Measurements from ENCODE around the gene NEDD4L. TPM values are rescaled to one million over a fixed set of nuclear protein-coding genes. Genes with fewer than 3 reads are reported as not detected.

Gene NEDD4L
- total RNA-seq, 6 experiments from 2014 or later: 11.2 to 28.1 (median 15.7) TPM

DNA sequence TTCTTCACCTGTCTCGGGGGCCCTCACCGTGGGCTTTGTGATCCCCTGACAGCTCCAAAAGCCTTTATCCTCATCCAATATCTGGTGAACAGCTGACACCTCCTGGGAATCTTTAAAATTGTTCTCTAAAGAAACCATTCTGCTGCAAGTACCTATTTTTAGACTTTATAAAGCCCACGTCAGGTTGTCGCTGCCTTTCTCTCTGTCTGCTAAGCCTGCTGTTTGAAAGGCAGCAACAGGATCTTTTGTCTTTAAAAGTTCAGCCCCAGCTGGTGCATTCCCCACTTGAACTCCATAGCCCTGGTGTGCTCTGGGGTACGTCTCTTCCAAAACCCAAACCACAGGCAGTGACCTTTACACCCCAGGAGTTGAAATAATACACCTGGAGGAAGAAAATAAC is 145.0 kb downstream of the NEDD4L start:
- TF ChIP-seq CTCF (IDR thresholded peaks at IDR 0.05): no peak
- Mint-ChIP-seq H3K9me3 (no peaks in the 10 kb centered on the region), H3K27me3 (ENCODE audit: insufficient read depth) (peaks cover 7% of the 10 kb centered on the region), H3K4me1 (ENCODE audit: low read depth) (peaks cover 42% of the 10 kb centered on the region), H3K27ac (no peak overlapping the region), H3K36me3 (ENCODE audit: low read depth) (no peaks in the 10 kb centered on the region), H3K4me3 (no peak overlapping the region)
- no peak for DNase-seq

GRCh38 chr18:58190842-58191530 is 147.0 kb downstream of the NEDD4L start:
- no peak for TF ChIP-seq CTCF (IDR thresholded peaks at IDR 0.05)
- Mint-ChIP-seq H3K27ac (peak overlapping the region; percentile 20; the same call in 1 of the 2 replicates), H3K27me3 (ENCODE audit: insufficient read depth) (peaks cover 6% of the 10 kb centered on the region), H3K9me3 (no peaks in the 10 kb centered on the region), H3K36me3 (ENCODE audit: low read depth) (no peaks in the 10 kb centered on the region), H3K4me3 (no peak overlapping the region), H3K4me1 (ENCODE audit: low read depth) (peaks cover 43% of the 10 kb centered on the region)
- DNase-seq: no peak

- Mint-ChIP-seq H3K4me1 (ENCODE audit: low read depth) (peaks cover 43% of the 10 kb centered on the region), H3K9me3 (no peaks in the 10 kb centered on the region), H3K27me3 (ENCODE audit: insufficient read depth) (peaks cover 6% of the 10 kb centered on the region), H3K36me3 (ENCODE audit: low read depth) (no peaks in the 10 kb centered on the region), H3K27ac (no peak overlapping the region), H3K4me3 (no peak overlapping the region)
- DNase-seq: no peak
- no peak for TF ChIP-seq CTCF (IDR thresholded peaks at IDR 0.05)
Observed at GRCh38 chr18:58191626-58192025, 147.6 kb downstream of the NEDD4L start.

DNA sequence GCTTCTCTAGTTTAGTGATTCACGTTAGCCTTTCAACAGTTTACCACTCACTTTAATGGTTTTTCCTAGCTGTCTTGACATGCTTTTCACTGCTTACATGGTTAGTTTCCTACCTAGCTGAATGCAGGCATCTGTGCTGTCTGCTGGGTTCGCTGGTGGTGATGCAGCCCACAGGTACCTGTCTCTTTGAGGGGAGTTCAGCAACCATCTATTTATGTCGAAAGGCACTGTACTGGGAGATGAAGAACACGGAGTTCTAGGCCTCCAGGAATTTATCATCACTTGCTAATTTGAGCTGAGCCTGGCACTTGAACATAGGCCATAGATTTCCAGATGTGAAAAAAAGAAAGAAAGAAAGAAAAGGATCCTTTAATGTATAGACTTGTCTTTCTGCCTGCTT is 148.5 kb downstream of the NEDD4L start:
- H3K4me3 Mint-ChIP-seq: no peak overlapping the region
- H3K27ac Mint-ChIP-seq: no peak overlapping the region
- DNase-seq: no peak
- H3K9me3 Mint-ChIP-seq: no peaks in the 10 kb centered on the region
- no peak for TF ChIP-seq CTCF (IDR thresholded peaks at IDR 0.05)
- H3K27me3 Mint-ChIP-seq (ENCODE audit: insufficient read depth): peaks cover 7% of the 10 kb centered on the region
- H3K36me3 Mint-ChIP-seq (ENCODE audit: low read depth): no peaks in the 10 kb centered on the region
- peaks cover 43% of the 10 kb centered on the region for H3K4me1 Mint-ChIP-seq (ENCODE audit: low read depth)

DNA sequence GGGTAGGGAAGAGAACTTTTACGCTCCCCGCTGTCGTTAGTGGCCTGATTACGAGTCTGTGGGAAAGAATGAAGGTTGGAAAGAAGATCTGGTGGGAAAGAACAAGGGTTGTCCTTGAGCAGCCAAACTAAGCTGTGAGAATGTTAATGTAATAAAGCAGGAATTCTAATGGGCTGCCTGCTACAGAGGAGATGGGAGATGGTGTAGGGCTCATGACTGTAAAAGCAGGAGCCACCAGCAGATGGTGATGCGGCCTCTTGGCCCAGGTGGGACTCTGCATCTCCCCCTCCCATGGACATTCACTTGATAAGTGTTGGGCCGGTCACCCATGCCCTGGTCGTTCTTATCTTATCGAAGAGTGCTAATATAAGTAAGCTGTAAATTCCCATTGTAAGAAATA is 150.0 kb downstream of the NEDD4L start:
- Mint-ChIP-seq H3K4me1 (ENCODE audit: low read depth) (peaks cover 38% of the 10 kb centered on the region), H3K27ac (no peak overlapping the region), H3K27me3 (ENCODE audit: insufficient read depth) (peaks cover 2% of the 10 kb centered on the region), H3K4me3 (no peak overlapping the region), H3K36me3 (ENCODE audit: low read depth) (no peaks in the 10 kb centered on the region), H3K9me3 (no peaks in the 10 kb centered on the region)
- no peak for DNase-seq
- TF ChIP-seq CTCF (IDR thresholded peaks at IDR 0.05): peak; percentile 48
